Upper lobe of right lung (tissue), 1 donor: ENCODE measurements around the gene ZFYVE9. TPM values are rescaled to one million over a fixed set of nuclear protein-coding genes. Genes with fewer than 3 reads are reported as not detected.
"Not testable (repeated sequence)": the region's sequence is repeated elsewhere in the genome, so short reads cannot be mapped to it uniquely, and the experiment has no call there.

ENCODE experiments used
- ATAC-seq: fragments of 200-7000 bp; cut with Tn5 transposase; one replicate; pipeline ENCODE4 v1.9.1; 2020; ENCODE audit warnings: mild to moderate bottlenecking, moderate library complexity
- DNase-seq: peaks from one replicate; pipeline ENCODE4 v3.0.0-alpha.2; 2020
- H3K27ac ChIP-seq: fragments of 200-600 bp; one replicate; pipeline ENCODE4 v1.8.0; 2022
- H3K27me3 ChIP-seq: fragments of 200-600 bp; one replicate; pipeline ENCODE4 v1.8.0; 2022; ENCODE audit warnings: mild to moderate bottlenecking
- H3K36me3 ChIP-seq: fragments of 200-600 bp; one replicate; pipeline ENCODE4 v1.8.0; 2022
- H3K4me1 ChIP-seq: fragments of 200-600 bp; one replicate; pipeline ENCODE4 v1.8.0; 2022
- H3K4me3 ChIP-seq: fragments of 200-600 bp; one replicate; pipeline ENCODE4 v1.8.0; 2022; ENCODE audit warnings: mild to moderate bottlenecking
- H3K9me3 ChIP-seq: fragments of 200-600 bp; one replicate; pipeline ENCODE4 v1.8.0; 2022
- intact Hi-C: fragments of 100-400 bp; cut with DNase I; formaldehyde crosslinking; loops from one replicate; pipeline ENCODE4 v1.11.0; 2022
- long read RNA-seq: library from polyadenylated mRNA; unstranded; transcript quantifications from one replicate; pipeline ENCODE4 v2.0.0, GENCODE V29; 2021
- total RNA-seq: library from RNA; stranded (reverse); fragmentation: NEBNext Ultra II Directional; extraction: Animal tissue kit (Norgen Biotek cat#: 25700); gene quantifications from one replicate; pipeline ENCODE4 v1.2.1, GENCODE V29; 2021
- TF ChIP-seq, protein P1 (sequence below): fragments of 200-600 bp; IDR thresholded peaks from one replicate; pipeline ENCODE4 v1.8.0; 2022; ENCODE audit warnings: antibody characterized with exemption
- donor health status: DM: no; HTN: yes; CAD: no; lungs with severe emphysema.

ZFYVE9 gene, protein sequence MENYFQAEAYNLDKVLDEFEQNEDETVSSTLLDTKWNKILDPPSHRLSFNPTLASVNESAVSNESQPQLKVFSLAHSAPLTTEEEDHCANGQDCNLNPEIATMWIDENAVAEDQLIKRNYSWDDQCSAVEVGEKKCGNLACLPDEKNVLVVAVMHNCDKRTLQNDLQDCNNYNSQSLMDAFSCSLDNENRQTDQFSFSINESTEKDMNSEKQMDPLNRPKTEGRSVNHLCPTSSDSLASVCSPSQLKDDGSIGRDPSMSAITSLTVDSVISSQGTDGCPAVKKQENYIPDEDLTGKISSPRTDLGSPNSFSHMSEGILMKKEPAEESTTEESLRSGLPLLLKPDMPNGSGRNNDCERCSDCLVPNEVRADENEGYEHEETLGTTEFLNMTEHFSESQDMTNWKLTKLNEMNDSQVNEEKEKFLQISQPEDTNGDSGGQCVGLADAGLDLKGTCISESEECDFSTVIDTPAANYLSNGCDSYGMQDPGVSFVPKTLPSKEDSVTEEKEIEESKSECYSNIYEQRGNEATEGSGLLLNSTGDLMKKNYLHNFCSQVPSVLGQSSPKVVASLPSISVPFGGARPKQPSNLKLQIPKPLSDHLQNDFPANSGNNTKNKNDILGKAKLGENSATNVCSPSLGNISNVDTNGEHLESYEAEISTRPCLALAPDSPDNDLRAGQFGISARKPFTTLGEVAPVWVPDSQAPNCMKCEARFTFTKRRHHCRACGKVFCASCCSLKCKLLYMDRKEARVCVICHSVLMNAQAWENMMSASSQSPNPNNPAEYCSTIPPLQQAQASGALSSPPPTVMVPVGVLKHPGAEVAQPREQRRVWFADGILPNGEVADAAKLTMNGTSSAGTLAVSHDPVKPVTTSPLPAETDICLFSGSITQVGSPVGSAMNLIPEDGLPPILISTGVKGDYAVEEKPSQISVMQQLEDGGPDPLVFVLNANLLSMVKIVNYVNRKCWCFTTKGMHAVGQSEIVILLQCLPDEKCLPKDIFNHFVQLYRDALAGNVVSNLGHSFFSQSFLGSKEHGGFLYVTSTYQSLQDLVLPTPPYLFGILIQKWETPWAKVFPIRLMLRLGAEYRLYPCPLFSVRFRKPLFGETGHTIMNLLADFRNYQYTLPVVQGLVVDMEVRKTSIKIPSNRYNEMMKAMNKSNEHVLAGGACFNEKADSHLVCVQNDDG (N-terminal part only)
- 23.9 TPM for total RNA-seq
- long read RNA-seq, full-length matches to known transcripts: 1 of 9 reads
- long read RNA-seq, partial matches to known transcripts: 4 of 9 reads
- long read RNA-seq, other reads (novel, unspliced or antisense): 4 of 9 reads

DNA sequence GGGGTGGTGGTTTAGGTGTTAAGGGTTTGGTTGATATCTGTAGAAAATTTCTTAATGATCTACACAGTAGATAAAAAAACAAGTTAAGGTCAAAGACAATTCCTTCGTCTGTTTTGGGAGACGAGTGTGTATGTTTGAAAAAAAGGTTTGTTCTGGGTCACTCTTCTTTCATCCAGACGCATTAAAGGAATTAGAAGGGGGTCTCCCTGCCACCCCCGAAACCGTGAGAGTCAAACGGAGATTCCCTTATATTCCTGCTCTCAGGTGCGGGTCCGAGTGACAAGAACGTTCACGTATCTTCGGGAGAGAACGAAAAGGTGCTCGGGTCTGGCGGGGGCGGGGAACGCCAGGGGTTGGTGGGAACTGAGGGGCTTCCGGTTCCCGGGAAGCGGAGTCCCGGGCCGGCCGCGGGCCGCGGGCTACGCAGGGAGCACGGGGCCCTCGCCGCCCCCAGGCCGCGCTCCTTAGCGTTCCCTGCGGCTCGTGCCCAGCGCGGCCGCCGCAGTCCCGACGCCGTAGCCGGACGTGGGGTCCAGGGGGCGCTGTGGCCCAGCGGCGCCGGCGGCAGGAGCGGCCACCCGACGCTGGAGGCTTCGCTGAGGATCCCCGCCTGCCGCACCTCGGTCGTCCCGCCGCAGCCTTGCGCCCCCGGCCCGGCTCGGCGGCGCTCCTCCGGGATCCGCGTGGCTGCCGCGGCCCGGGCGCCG lies at the start of gene ZFYVE9:
ZFYVE9 (plus strand) TSS at position 577 of the 707 bp plus-strand sequence. CDS start 91,118 bp downstream, outside the sequence.
- no peaks in the 10 kb centered on the region for H3K36me3 ChIP-seq
- TF ChIP-seq, protein P1, sequence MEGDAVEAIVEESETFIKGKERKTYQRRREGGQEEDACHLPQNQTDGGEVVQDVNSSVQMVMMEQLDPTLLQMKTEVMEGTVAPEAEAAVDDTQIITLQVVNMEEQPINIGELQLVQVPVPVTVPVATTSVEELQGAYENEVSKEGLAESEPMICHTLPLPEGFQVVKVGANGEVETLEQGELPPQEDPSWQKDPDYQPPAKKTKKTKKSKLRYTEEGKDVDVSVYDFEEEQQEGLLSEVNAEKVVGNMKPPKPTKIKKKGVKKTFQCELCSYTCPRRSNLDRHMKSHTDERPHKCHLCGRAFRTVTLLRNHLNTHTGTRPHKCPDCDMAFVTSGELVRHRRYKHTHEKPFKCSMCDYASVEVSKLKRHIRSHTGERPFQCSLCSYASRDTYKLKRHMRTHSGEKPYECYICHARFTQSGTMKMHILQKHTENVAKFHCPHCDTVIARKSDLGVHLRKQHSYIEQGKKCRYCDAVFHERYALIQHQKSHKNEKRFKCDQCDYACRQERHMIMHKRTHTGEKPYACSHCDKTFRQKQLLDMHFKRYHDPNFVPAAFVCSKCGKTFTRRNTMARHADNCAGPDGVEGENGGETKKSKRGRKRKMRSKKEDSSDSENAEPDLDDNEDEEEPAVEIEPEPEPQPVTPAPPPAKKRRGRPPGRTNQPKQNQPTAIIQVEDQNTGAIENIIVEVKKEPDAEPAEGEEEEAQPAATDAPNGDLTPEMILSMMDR: peak; percentile 63
- DNase-seq (peak; percentile 90), ATAC-seq (peak; percentile 99)
- peak within 1 kb of the TSS; percentile 91 for H3K27ac ChIP-seq
- peak within 1 kb of the TSS; percentile 85 for H3K4me3 ChIP-seq
- H3K9me3 ChIP-seq: no peaks in the 10 kb centered on the region
- H3K4me1 ChIP-seq: peaks cover 17% of the 10 kb centered on the region
- intact Hi-C loops: no loop called here
- H3K27me3 ChIP-seq: no peaks in the 10 kb centered on the region

DNA sequence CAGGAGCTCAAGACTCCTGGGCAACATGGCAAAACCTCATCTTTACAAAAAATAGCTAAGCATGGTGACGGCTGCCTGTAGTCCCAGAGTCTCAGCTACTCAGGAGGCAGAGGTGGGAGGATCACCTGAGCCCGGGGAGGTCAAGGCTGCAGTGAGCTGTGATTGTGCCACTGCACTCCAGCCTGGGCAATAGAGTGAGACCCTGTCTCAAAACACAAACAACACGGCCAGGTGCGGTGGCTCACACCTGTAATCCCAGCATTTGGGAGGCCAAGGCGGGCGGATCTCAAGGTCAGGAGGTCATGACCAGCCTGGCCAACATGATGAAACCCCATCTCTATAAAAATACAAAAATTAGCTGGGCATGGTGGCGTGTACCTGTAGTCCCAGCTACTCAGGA lies 47.6 kb upstream of the ZFYVE9 start:
- H3K4me3 ChIP-seq, H3K4me1 ChIP-seq, H3K9me3 ChIP-seq, ATAC-seq, intact Hi-C loops, H3K27me3 ChIP-seq, DNase-seq, H3K27ac ChIP-seq: not testable (repeated sequence)
- H3K36me3 ChIP-seq: peaks cover 16% of the 10 kb centered on the region

DNA sequence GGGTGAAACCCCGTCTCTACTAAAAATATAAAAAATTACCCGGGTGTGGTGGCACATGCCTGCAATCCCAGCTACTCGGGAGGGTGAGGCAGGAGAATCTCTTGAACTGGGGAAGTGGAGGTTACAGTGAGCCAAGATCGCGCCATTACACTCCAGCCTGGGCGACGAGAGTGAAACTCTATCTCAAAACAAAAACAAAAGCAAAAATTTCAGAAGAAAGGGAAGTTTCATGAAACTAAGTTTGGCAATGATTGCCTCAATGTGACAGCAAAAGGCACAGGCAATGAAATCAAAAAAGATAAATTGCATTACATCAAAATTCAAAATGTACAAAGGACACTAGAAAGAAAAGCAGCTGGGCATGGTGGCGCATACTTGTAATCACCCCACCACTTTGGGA lies 45.7 kb upstream of the ZFYVE9 start:
- TF ChIP-seq, protein P1: no peak
- Histone ChIP-seq H3K27me3 (no peaks in the 10 kb centered on the region), H3K4me1 (no peaks in the 10 kb centered on the region), H3K9me3 (no peaks in the 10 kb centered on the region), H3K36me3 (peaks cover 4% of the 10 kb centered on the region), H3K4me3 (no peak overlapping the region), H3K27ac (no peak overlapping the region)
- no peak for ATAC-seq
- DNase-seq: no peak
- intact Hi-C loops: no loop called here

DNA sequence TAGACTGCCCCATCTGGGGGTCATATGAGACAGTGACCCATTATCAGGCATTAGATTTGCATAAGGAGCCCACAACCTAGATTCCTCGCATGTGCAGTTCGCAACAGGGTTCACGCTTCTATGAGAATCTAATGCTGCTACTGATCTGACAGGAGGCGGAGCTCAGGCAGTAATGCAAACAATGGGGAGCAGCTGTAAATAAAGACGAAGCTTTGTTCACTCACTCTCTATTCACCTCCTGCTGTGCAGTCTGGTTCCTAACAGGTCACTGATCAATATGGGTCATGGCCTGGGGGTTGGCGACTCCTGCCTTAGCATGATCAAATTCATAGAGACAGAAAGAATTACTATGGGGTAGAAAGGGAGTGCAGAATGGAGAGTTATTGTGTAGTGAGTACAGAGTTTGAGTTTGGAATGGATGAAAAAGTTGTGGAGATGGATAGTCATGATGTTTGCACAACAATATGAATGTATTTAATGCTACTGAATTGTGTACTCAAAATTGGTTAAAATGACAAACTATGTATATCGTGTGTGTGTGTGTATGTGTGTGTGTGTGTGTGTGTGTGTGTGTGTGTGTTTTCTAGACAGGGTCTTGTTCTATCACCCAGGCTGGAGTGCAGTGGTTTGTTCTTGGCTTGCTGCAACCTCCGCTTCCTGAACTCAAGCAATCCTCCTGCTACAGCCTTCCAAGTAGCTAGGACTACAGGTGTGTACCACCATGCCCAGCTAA lies 43.6 kb upstream of the ZFYVE9 start:
- H3K36me3 ChIP-seq: no peaks in the 10 kb centered on the region
- no peak overlapping the region for H3K27ac ChIP-seq
- ATAC-seq (no peak), DNase-seq (no peak)
- TF ChIP-seq, protein P1: no peak
- H3K4me1 ChIP-seq: no peaks in the 10 kb centered on the region
- no peaks in the 10 kb centered on the region for H3K9me3 ChIP-seq
- no peak overlapping the region for H3K4me3 ChIP-seq
- no peaks in the 10 kb centered on the region for H3K27me3 ChIP-seq
- intact Hi-C loops: no loop called here

DNA sequence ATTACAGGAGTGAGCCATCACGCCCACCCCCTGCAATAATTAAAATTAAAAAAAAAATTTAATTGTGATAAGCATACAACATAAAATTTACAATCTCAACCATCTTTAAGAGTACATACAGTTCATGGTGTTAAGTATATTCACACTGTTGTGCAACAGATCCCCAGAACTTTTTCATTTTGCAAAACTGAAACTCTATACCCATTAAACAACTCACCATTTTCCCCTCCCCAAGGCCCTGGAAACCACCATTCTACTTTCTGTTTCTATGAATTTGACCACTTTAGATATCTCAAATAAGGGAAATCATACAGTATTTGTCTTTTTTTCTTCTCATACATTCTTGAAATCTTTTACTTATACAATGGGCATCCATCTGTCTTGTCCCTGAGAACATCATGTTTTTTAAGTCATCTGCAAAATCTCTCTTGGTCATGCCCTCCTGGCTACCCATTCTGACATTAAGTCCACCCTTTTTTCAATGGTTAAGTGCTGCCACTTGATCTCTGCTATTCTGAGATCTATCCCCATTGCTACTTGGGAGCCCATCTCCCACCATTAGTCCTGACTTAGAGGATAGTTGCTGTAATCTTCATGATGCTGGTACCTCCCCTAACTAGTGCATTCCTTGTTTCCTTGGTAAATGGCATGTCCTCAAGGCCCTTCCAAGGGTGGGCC lies 39.4 kb upstream of the ZFYVE9 start:
- intact Hi-C loops: no loop called here
- no peak for ATAC-seq
- H3K27me3 ChIP-seq: no peaks in the 10 kb centered on the region
- no peak overlapping the region for H3K4me3 ChIP-seq
- no peaks in the 10 kb centered on the region for H3K9me3 ChIP-seq
- TF ChIP-seq, protein P1: no peak
- no peak overlapping the region for H3K27ac ChIP-seq
- no peak for DNase-seq
- H3K36me3 ChIP-seq: no peaks in the 10 kb centered on the region
- H3K4me1 ChIP-seq: no peaks in the 10 kb centered on the region
